C4-2B (cell line): Measurements from ENCODE around the gene DPM2.
A peak's percentile ranks its signal among the peaks of the same experiment; 100 is the strongest.

Source experiments
- ZFX ChIP-seq: fragments of 450-650 bp; IDR thresholded peaks from 2 replicates; pipeline ENCODE4 v1.6.1; 2017
- TF ChIP-seq, protein P1 (sequence below): fragments of 450-650 bp; conservative IDR thresholded peaks from 2 replicates; pipeline ENCODE4 v1.5.1; 2017; ENCODE audit warnings: mild to moderate bottlenecking

DNA sequence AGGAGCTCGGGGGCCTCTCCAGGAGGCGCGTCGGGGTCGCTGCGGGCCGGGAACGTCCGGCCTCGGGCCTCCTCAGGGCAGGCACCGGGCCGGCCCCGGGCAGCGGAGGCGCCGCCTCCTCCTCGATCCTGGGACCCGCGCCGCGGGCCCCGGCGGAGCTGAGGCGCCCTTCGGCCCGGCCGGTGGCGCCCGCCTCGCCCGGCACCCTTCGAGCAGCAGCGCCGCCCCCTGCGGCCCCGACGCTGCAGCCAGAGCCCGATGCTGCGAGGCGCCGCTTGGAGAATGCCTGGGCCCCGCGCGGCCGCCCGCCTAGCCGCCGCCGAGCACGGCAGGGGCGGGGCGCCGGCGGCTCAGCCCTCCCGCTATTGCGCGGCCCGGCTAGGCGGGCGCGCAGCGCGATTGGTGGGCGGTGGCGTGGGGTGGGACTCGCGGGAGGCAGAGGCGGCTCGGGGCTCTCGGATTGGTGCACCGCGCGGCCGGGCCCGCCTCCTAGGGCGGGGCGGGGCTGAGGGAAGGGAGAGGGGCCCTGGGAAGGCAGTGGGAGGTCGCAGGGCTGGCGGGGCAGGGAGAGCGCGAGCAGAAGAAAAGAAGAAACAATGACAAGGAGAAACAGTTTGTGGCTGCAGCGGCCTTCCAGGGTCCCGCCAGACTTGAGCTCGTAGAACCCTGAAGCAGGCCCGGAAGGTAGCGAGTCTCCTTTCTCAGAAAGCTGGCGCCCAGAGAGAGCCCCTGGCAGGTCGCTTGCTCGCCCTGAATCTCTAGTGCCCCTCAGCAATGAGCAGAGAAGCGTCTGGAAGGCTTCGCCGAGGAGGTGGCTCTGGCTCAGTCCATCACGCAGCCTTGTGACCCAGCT lies 43.3 kb upstream of the DPM2 start, which contains the start of gene EEIG1:
- TF ChIP-seq, protein P1, sequence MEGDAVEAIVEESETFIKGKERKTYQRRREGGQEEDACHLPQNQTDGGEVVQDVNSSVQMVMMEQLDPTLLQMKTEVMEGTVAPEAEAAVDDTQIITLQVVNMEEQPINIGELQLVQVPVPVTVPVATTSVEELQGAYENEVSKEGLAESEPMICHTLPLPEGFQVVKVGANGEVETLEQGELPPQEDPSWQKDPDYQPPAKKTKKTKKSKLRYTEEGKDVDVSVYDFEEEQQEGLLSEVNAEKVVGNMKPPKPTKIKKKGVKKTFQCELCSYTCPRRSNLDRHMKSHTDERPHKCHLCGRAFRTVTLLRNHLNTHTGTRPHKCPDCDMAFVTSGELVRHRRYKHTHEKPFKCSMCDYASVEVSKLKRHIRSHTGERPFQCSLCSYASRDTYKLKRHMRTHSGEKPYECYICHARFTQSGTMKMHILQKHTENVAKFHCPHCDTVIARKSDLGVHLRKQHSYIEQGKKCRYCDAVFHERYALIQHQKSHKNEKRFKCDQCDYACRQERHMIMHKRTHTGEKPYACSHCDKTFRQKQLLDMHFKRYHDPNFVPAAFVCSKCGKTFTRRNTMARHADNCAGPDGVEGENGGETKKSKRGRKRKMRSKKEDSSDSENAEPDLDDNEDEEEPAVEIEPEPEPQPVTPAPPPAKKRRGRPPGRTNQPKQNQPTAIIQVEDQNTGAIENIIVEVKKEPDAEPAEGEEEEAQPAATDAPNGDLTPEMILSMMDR: no peak
- peak; percentile 78; the same call in 1 of the 2 replicates for TF ChIP-seq ZFX
